Gastroesophageal sphincter (tissue), 4 donors: Measurements from ENCODE around the gene GNG14. TPM values are rescaled to one million over a fixed set of nuclear protein-coding genes. Genes with fewer than 3 reads are reported as not detected.
"Not testable (repeated sequence)": the region's sequence is repeated elsewhere in the genome, so short reads cannot be mapped to it uniquely, and the experiment has no call there.

ENCODE experiments used
- ATAC-seq: fragments of 150-250 bp; one replicate; pipeline ENCODE4 v1.9.1; 2016; ENCODE audit warnings: mild to moderate bottlenecking, moderate library complexity
- H3K27ac ChIP-seq, 4 donors: fragments of 200-600 bp; sonication (generic) in 3 of 4; 1 replicate in 3 of 4; 2 replicates in 1 of 4; pipeline ENCODE4 v1.5.1; 2016 to 2019
- H3K27me3 ChIP-seq: fragments of 200-600 bp; sonication (generic); one replicate; pipeline ENCODE4 v1.5.1; 2019
- H3K36me3 ChIP-seq, 2 donors: fragments of 200-600 bp; sonication (generic); one replicate each; pipeline ENCODE4 v1.5.1; 2019; ENCODE audit warnings: control low read depth in 1 of 2
- H3K4me1 ChIP-seq, 3 donors: fragments of 200-600 bp; sonication (generic); 1 replicate in 2 of 3; 2 replicates in 1 of 3; pipeline ENCODE4 v1.5.1; 2016 to 2019; ENCODE audit warnings: control low read depth in 2 of 3
- H3K4me3 ChIP-seq, 2 donors: fragments of 200-600 bp; sonication (generic); one replicate each; pipeline ENCODE4 v1.5.1; 2019; ENCODE audit warnings: mild to moderate bottlenecking in 1 of 2, moderate library complexity in 1 of 2
- H3K9me3 ChIP-seq, 3 donors: fragments of 200-600 bp; sonication (generic); one replicate each; pipeline ENCODE4 v1.5.1; 2017 to 2019; ENCODE audit warnings: control low read depth in 2 of 3
- EP300 ChIP-seq: sonication (generic); formaldehyde crosslinking; IDR thresholded peaks from one replicate; pipeline ENCODE4 v1.6.1; 2017; ENCODE audit warnings: antibody characterized with exemption, mild to moderate bottlenecking
- POLR2A ChIP-seq, 2 donors: fragments of 450-650 bp; IDR thresholded peaks; one replicate each; pipeline ENCODE4 v1.6.1; 2017; ENCODE audit warnings: antibody characterized with exemption in 2 of 2, mild to moderate bottlenecking in 2 of 2, moderate library complexity in 1 of 2
- POLR2AphosphoS5 ChIP-seq: sonication (generic); formaldehyde crosslinking; IDR thresholded peaks from one replicate; pipeline ENCODE4 v1.6.1; 2017; ENCODE audit warnings: antibody characterized with exemption
- WGBS, 2 donors: methylation state at CpG; one replicate each; pipeline ENCODE4 v1.1.5; 2018; ENCODE audit warnings: low coverage in 1 of 2; 5-methylcytosine and 5-hydroxymethylcytosine counted together
- total RNA-seq, 4 donors: library from RNA; depleted of rRNA; stranded (reverse); fragments of >200 nt; gene quantifications; one replicate each; pipeline ENCODE4 v1.1.0, GENCODE V29; 2016
- TF ChIP-seq, protein P1 (sequence below), 4 experiments: fragments of 200-600 bp in 2 of 4; fragments of 450-650 bp in 2 of 4; sonication (generic) in 1 of 4; IDR thresholded peaks; one replicate each; pipeline ENCODE4 v1.5.1; 2017 to 2019; ENCODE audit warnings: antibody characterized with exemption in 4 of 4, mild to moderate bottlenecking in 2 of 4, moderate library complexity in 2 of 4

The GNG14 gene
- total RNA-seq, 4 donors from 2014 or later, result not detected

DNA sequence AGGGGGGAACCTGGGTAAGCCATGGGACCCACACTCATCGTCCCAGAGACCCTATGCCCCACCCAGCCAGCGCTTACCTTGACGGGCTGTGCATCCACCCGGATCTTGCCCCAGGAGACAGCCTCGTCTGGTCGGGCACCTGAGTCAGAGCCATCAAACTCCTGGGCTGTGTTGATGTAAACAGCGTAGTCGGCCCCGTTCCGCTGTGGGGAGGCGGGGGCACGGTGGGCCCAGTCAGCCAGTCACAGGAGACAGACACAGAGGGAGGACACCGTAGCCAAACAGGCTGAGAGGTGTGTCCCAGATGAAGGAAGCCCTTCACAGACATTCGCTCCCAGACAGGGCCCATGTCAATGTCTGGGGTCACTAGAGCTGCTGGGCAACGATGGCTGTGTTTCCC, 11.9 kb upstream of the GNG14 start:
- peaks cover 0 to 39% (median 9%) of the 10 kb centered on the region in 3 donors for H3K4me1 ChIP-seq
- ATAC-seq, result no peak

DNA sequence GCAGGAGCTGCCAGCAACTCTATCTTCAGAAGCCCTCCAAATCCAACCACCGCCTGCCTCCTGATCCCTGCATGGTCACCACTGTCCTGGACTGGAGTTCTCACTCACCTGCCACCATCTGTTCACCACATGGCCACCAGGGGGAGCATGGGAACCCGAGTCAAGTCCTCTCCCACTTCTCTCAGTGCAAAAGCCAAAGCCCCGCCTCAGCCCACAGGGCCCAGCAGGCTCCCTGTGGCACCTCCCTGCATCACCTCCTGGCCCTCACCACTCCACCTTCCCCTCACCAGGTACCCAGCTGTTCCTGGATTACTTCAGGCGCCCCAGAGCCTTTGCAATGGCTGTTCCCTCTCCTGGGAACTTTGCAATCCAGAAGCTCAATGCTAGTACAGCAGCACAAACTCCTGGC, 11.4 kb upstream of the GNG14 start:
- H3K4me3 ChIP-seq, result no peak overlapping the region
- TF ChIP-seq POLR2AphosphoS5, result no peak
- TF ChIP-seq, protein P1, sequence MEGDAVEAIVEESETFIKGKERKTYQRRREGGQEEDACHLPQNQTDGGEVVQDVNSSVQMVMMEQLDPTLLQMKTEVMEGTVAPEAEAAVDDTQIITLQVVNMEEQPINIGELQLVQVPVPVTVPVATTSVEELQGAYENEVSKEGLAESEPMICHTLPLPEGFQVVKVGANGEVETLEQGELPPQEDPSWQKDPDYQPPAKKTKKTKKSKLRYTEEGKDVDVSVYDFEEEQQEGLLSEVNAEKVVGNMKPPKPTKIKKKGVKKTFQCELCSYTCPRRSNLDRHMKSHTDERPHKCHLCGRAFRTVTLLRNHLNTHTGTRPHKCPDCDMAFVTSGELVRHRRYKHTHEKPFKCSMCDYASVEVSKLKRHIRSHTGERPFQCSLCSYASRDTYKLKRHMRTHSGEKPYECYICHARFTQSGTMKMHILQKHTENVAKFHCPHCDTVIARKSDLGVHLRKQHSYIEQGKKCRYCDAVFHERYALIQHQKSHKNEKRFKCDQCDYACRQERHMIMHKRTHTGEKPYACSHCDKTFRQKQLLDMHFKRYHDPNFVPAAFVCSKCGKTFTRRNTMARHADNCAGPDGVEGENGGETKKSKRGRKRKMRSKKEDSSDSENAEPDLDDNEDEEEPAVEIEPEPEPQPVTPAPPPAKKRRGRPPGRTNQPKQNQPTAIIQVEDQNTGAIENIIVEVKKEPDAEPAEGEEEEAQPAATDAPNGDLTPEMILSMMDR (IDR thresholded peaks at IDR 0.05), result peak in 3 of 4 experiments; percentile 69 to 87 (median 81)
- H3K36me3 ChIP-seq, result peaks cover 0 to 84% of the 10 kb centered on the region in 2 donors
- WGBS, 2 donors, result 29 to 42% methylated on average over 2 to 3 of the region's 4 CpGs
- peak overlapping the region in 1 of 4 donors; percentile 0 for H3K27ac ChIP-seq
- H3K27me3 ChIP-seq, result no peaks in the 10 kb centered on the region
- peaks cover 0 to 36% (median 9%) of the 10 kb centered on the region in 3 donors for H3K4me1 ChIP-seq
- no peaks in the 10 kb centered on the region for H3K9me3 ChIP-seq
- peak; percentile 22 for ATAC-seq

More for the DNA sequence above, 11.9 kb upstream of the GNG14 start:
- TF ChIP-seq POLR2A (IDR thresholded peaks at IDR 0.05) (no peak), POLR2AphosphoS5 (no peak), EP300 (no peak)
- TF ChIP-seq, protein P1 (IDR thresholded peaks at IDR 0.05), result no peak
- Histone ChIP-seq H3K27me3 (no peaks in the 10 kb centered on the region), H3K36me3 (peaks cover 0 to 84% of the 10 kb centered on the region in 2 donors), H3K4me3 (no peak overlapping the region), H3K9me3 (no peaks in the 10 kb centered on the region), H3K27ac (peak overlapping the region in 1 of 4 donors; percentile 0)
- WGBS, 2 donors, result 87 to 100% methylated on average over 1 to 8 of the region's 15 CpGs

DNA sequence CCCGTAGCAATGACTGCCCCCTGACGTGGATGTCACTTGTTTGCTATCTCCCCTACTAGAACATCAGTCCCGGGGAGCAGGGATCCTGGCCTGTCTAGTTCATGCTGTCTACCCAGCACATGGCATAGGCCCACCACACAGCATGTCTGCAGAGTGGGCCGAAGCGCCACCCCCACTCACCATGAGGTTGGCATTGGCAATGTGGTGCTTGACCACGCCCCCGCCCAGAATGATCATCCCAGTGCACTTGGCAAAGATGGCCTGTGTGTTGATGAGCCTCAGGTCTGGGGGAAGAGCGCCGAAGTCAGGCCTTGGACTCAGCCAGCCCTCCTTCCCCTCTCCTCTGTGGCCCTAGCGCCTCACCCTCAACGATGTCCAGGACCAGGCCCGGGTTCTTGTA, 10.9 kb upstream of the GNG14 start:
- peaks cover 0 to 31% (median 9%) of the 10 kb centered on the region in 3 donors for H3K4me1 ChIP-seq
- H3K9me3 ChIP-seq, result no peaks in the 10 kb centered on the region
- H3K4me3 ChIP-seq, result no peak overlapping the region
- no peaks in the 10 kb centered on the region for H3K27me3 ChIP-seq
- peak overlapping the region in 1 of 4 donors; percentile 0 for H3K27ac ChIP-seq
- WGBS, 2 donors, result 77% methylated on average over 5 of the region's 12 CpGs
- no peak for ATAC-seq
- H3K36me3 ChIP-seq, result peaks cover 0 to 84% of the 10 kb centered on the region in 2 donors
- TF ChIP-seq, protein P1 (IDR thresholded peaks at IDR 0.05), result no peak
- TF ChIP-seq POLR2A (IDR thresholded peaks at IDR 0.05), result no peak
- no peak for TF ChIP-seq EP300
- TF ChIP-seq POLR2AphosphoS5, result no peak

DNA sequence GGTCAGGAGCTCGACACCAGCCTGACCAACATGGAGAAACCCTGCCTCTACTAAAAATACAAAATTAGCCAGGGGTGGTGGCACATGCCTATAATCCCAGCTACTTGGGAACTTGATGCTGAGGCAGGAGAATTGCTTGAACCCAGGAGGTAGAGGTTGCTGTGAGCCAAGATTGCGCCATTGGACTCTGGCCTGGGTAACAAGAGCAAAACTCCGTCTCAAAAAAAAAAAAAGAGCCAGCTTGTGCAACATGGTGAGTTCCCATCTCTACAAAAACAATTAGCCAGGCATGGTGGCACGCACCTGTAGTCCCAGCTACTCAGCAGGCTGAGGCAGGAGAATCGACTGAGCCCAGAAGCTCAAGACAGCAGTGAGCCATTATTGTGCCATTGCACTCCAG, 9.8 kb upstream of the GNG14 start:
- H3K4me3 ChIP-seq, H3K27ac ChIP-seq, H3K27me3 ChIP-seq, ATAC-seq, H3K9me3 ChIP-seq: not testable (repeated sequence)
- Histone ChIP-seq H3K36me3 (peaks cover 0 to 73% of the 10 kb centered on the region in 2 donors), H3K4me1 (peaks cover 0 to 33% (median 9%) of the 10 kb centered on the region in 3 donors)
- WGBS, 2 donors, result 68 to 80% methylated on average over 2 to 3 of the region's 5 CpGs

DNA sequence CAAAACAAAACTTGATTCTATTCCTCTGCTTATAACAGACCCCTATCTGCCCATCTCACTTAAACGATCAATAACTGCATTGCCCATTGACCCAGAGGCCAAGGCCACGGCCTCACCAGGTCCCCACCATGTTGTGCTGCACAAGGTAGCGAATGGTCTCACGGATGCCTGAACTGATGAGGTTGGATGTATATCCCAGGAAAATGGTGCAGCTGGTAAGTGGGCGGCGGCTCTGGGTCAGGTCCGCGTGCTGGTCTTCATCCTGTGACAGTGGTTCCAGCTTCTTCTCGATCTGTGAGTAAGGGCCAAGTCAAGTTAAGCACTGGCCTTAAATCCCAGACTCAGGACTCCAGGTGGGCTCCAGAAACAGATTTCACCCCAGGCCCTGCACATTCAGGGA, 7.8 kb upstream of the GNG14 start:
- Histone ChIP-seq H3K9me3 (no peaks in the 10 kb centered on the region), H3K36me3 (peaks cover 0 to 53% of the 10 kb centered on the region in 2 donors), H3K27ac (no peak overlapping the region), H3K4me1 (peaks cover 0 to 33% (median 9%) of the 10 kb centered on the region in 3 donors), H3K27me3 (no peaks in the 10 kb centered on the region), H3K4me3 (peak overlapping the region in 1 of 2 donors; percentile 67)
- TF ChIP-seq POLR2AphosphoS5 (no peak), EP300 (no peak), POLR2A (IDR thresholded peaks at IDR 0.05) (no peak)
- TF ChIP-seq, protein P1 (IDR thresholded peaks at IDR 0.05), result no peak
- 91% methylated on average over 8 of the region's 9 CpGs; no CpG with 5 or more reads in 1 of the 2 donors for WGBS, 2 donors
- ATAC-seq, result no peak
